ENCODE data around the gene SNRNP70.

DNA sequence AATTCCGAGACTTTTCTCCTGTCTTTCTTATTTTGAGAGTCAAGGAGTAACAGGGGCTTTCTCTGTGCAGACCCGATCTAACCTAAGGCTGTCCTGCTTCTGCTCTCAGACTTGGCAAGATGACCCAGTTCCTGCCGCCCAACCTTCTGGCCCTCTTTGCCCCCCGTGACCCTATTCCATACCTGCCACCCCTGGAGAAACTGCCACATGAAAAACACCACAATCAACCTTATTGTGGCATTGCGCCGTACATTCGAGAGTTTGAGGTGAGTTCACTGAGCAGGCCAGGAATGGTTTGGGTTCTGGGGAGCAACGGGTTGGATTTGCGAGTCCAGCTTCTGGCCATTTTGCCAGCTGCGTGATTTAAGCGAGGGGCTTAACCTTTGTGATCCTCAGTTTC lies 1.0 kb downstream of the SNRNP70 start:
- no peak for TF ChIP-seq ZNF70 (CRISPR knock-in tag; IDR thresholded peaks at IDR 0.05)
- TF ChIP-seq, protein P1, sequence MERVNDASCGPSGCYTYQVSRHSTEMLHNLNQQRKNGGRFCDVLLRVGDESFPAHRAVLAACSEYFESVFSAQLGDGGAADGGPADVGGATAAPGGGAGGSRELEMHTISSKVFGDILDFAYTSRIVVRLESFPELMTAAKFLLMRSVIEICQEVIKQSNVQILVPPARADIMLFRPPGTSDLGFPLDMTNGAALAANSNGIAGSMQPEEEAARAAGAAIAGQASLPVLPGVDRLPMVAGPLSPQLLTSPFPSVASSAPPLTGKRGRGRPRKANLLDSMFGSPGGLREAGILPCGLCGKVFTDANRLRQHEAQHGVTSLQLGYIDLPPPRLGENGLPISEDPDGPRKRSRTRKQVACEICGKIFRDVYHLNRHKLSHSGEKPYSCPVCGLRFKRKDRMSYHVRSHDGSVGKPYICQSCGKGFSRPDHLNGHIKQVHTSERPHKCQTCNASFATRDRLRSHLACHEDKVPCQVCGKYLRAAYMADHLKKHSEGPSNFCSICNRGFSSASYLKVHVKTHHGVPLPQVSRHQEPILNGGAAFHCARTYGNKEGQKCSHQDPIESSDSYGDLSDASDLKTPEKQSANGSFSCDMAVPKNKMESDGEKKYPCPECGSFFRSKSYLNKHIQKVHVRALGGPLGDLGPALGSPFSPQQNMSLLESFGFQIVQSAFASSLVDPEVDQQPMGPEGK (CRISPR knock-in tag; IDR thresholded peaks at IDR 0.05; ENCODE audit: borderline replicate concordance): no peak
- no peak for TF ChIP-seq ZFP3 (CRISPR knock-in tag; IDR thresholded peaks at IDR 0.05)
- no peak for TF ChIP-seq ZNF8 (CRISPR knock-in tag; IDR thresholded peaks at IDR 0.05)

Measured in SK-N-SH treated with all-trans-retinoic acid at 6 μM for 48 hours (cell line).